ENCODE measurements around the gene WWOX.

DNA sequence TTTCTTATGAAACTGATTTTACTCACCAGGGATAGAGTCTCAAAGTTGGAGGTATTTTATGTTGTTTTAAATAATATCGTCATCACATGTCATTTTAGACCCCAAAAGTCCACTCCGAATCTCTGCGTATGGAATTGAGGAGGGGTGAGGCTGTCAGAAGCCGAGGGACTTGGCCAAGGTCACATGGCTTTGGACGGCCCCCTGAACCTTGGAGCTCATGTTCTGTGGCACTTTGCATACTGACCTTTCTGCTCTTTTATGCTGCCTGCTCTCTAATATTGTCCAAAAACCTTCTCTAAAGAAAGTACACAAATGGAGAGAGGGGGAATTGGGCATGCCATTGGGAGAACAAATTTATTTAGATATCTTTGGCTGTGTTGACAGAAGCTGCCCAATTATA, 700.0 kb downstream of the WWOX start:
- TF ChIP-seq POLR2A (IDR thresholded peaks at IDR 0.05; ENCODE audit: low read length) = no peak
- no peak for TF ChIP-seq GATA1 (IDR thresholded peaks at IDR 0.05; ENCODE audit: low read depth, low read length)
